Measurements from ENCODE around the gene CNTROB.

Gene CNTROB

DNA sequence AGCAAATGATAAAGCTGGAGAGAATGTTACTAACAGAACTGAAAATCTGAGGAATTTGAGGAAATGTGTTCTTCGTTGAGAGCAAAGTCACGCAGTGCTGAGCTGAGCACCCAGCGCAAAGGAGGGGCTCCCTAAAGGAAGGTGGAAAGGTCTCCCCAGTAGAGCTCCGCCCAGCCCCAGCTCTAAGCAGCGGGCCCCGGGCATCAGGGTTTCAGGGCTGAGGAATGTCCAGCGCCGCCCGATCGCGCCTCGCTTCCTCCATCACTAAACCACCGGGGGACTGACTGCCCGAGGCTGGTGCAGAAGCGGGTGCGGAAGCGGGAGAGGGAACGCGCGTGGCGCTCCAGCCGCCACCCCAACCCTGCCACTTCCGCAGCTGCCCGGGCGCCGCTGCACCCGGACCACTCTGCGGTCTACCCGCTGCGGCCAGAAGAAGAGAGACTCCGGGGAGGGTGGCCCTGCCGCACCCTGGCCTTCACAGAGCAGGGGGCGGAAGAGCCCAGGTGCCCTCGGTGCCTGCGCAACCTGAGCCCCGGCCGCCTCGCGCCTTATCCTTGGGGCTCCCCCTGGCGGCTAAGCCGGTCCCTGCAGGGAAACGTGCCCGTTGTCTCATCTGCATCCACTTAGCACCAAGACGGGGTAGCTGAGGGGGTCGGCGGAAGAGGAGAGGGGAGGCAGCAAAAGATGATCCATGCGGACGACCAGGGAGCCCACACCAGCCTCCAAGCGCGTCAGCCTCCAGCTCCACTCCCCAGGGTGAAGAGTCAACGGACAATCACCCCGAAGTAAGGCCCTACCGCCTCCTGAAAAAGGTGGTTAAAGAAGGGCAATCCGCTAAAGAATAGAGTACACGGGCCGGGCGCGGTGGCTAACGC, 58.0 kb downstream of the CNTROB start:
- peak; percentile 98 for TF ChIP-seq CTCF (IDR thresholded peaks at IDR 0.05; ENCODE audit: borderline replicate concordance, control extremely low read depth, extremely low read depth, insufficient read depth, missing control alignments)
- DNase-seq (ENCODE audit: low spot score) = peak; percentile 93
- in situ Hi-C loops (cut with MboI; ENCODE audit: low sequenced_read_pairs, unreplicated experiment) = loop anchor here (5.0 kb wide), 1 partner anchor 78 kb away; no protein-coding TSS in a partner anchor

DNA sequence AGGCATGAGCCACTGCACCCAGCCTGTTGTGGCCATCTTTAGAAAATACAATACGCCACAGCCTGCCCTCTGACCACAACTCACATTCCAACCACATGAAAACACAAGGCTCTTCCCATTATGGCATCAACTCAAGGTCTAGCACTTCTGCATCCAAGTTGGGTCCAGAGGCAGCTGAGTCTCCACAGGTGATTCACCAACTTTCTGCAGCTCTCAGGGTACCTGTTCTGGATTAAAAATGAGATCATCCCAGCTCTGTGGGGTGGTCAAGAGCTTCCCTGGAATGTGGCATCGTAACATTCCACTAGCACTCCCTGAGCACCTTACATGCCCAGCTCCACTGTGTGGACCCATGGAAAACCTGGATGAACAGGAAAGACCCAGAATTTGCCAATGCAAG, 60.5 kb downstream of the CNTROB start:
- DNase-seq (ENCODE audit: low spot score) = no peak
- in situ Hi-C loops (cut with MboI; ENCODE audit: low sequenced_read_pairs, unreplicated experiment) = no loop called here
- no peak for TF ChIP-seq CTCF (IDR thresholded peaks at IDR 0.05; ENCODE audit: borderline replicate concordance, control extremely low read depth, extremely low read depth, insufficient read depth, missing control alignments)

GRCh38 chr17:7992924-7993323, 60.9 kb downstream of the CNTROB start:
- DNase-seq (ENCODE audit: low spot score) = no peak
- TF ChIP-seq CTCF (IDR thresholded peaks at IDR 0.05; ENCODE audit: borderline replicate concordance, control extremely low read depth, extremely low read depth, insufficient read depth, missing control alignments) = no peak
- in situ Hi-C loops (cut with MboI; ENCODE audit: low sequenced_read_pairs, unreplicated experiment) = no loop called here

DNA sequence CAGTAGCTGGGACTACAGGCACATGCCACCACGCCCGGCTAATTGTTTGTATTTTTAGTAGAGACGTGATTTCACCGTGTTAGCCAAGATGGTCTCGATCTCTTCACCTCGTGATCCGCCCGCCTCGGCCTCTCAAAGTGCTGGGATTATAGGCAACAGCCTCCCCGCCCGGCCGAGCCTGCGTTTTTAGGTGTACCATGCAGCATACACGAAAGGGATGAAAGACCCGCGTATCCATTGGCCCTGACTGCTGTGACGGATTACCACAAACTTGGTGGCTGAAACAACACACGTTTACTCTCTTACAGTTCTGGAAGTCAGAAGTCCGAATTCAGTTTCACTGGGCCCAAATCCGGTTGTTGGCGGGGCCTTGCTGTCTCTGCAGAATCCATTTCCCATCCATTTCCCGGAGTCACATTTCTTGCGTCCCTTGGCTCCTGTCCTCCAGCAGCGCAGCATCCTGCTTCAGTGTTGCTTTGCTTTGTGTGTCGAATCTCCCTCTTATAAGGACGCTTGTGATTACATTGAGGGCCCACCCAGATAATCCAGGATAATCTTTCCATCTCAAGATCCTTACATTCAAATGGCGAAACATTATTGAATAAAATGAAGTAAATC, 62.1 kb downstream of the CNTROB start:
- no peak for TF ChIP-seq CTCF (IDR thresholded peaks at IDR 0.05; ENCODE audit: borderline replicate concordance, control extremely low read depth, extremely low read depth, insufficient read depth, missing control alignments)
- in situ Hi-C loops (cut with MboI; ENCODE audit: low sequenced_read_pairs, unreplicated experiment) = no loop called here
- DNase-seq (ENCODE audit: low spot score) = no peak

- in situ Hi-C loops (cut with MboI; ENCODE audit: low sequenced_read_pairs, unreplicated experiment) = no loop called here
- no peak for DNase-seq (ENCODE audit: low spot score)
- TF ChIP-seq CTCF (IDR thresholded peaks at IDR 0.05; ENCODE audit: borderline replicate concordance, control extremely low read depth, extremely low read depth, insufficient read depth, missing control alignments) = no peak
These were observed 63.7 kb downstream of the CNTROB start for GRCh38 chr17:7995724-7996123.

- TF ChIP-seq CTCF (IDR thresholded peaks at IDR 0.05; ENCODE audit: borderline replicate concordance, control extremely low read depth, extremely low read depth, insufficient read depth, missing control alignments) = no peak
- no peak for DNase-seq (ENCODE audit: low spot score)
- in situ Hi-C loops (cut with MboI; ENCODE audit: low sequenced_read_pairs, unreplicated experiment) = no loop called here
These were observed 65.2 kb downstream of the CNTROB start for GRCh38 chr17:7997186-7997585.
